GM19455 (cell line): ENCODE measurements around the gene GREB1.

Source experiments
- ATAC-seq: cut with Tn5 transposase; IDR thresholded peaks from one replicate; pipeline ENCODE4 v1.9.1; 2021; ENCODE audit not compliant: unreplicated experiment

Gene GREB1

DNA sequence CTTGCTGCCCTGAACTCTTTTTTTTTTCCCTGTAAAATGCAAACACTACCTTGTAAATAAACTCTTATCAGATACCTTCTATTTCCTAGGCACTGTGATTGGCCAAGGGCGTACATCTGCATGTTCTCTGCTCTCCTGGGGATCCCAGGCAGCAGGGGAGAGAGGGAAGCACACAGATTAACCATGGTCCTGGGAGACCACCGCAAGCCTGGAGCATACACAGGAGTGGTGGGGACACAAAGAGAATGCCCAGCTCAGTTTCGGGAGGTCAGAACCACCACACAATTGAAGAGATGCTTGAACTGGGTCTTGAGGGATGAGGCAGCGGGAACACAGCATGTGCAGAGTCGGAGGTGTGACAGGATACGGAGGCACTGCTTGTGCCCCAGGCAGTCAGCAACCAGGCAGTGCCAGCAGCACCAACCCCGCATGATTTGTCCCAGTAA is 2.1 kb downstream of the GREB1 start:
- ATAC-seq = no peak

DNA sequence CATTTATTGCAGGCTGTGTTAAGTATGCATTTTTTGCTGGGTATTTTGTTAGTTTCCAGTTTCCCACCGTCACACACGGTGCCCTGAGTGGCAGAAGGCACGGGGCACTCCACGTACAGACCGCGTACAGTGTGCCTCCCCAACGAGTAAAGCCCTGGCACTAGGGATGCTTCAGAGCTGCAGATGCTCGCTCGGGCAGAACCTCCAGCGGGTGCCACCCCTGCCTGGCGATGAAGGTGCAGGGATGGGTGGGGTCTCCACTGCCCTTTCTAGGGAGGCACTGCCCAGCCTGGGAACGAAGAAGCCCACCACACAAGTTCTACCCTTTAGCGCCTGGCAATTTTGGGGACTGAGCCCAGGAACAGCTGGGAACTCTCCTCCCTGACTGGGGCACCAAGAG is 4.1 kb downstream of the GREB1 start:
- no peak for ATAC-seq

DNA sequence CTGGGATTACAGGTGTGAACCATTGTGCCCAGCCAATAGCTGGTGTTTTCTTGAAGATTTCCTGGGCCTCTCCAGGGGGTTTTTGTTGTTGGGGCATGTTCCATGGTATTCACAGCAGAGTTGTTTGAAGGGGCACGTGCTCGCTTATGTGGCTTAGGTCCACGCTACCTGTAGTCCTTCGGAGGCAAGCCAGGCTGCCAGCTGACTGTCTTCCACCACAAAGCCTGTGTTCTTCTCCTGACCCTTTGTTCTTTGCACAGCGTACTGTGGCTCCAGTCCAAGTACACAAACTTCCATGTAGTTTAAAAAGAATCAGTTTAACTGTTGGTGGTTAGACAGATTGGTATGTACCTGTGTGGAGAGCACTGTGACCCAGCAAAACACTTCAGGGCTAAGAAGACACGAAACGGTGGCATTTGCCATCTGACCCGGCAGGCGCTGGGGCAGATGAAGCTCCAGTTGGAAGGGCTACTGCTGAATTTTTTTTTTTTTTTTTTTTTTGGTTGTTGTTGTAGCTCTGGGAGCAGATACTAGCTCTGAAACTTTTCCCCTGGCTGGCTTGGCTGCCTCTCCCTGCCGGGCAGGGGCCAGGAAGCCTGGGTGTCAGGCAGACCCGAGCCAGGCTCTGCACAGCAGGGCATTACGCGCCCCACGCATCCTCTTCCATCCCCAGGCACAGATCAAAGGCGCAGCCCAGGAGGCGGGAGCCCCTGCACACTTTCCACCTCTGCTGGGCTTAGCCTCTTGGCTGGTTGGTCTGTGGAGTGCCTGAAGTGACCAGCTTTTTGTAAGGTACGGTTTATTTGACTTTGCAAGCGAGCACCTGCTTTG is 5.7 kb downstream of the GREB1 start:
- ATAC-seq = no peak

DNA sequence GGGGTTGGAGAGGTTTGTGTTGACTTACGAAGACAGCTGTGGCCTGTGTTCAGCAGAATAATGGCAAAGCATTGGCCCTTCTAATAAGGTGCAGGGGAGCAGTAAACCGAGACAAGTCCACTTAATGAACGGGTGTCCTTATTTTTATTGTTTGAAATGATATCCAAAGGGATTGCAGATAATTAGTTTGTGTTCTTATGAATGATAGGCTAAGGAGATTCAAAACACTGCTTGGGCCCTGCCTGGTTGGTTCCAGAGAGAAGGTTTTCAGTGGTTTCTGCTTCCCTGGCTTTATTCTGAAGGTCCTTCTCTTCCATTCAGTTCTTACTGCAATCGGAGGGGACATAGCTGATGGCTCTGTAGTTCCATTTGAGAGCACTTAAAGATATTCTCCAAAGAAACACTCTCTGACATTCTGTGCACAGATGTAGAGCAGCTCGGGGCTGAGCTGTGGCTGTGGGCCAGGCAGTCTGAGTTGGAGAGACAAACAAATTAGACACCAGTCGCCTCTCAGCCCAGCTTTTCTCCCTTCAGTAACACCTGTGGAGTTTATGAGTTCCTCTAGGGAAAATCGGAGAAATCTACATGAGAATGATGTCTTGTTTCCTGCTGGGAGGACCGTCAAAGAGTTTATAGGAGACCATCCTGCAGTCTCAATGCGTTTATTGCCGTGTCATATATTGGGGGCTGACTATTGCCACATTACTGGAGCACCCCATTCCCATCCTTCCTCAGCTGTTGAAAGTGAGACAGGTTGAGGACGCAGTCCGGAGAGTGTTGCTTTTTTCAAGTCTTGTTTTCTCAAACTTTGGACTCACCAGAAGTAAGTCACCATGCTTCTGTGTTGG is 6.5 kb downstream of the GREB1 start:
- ATAC-seq = no peak

DNA sequence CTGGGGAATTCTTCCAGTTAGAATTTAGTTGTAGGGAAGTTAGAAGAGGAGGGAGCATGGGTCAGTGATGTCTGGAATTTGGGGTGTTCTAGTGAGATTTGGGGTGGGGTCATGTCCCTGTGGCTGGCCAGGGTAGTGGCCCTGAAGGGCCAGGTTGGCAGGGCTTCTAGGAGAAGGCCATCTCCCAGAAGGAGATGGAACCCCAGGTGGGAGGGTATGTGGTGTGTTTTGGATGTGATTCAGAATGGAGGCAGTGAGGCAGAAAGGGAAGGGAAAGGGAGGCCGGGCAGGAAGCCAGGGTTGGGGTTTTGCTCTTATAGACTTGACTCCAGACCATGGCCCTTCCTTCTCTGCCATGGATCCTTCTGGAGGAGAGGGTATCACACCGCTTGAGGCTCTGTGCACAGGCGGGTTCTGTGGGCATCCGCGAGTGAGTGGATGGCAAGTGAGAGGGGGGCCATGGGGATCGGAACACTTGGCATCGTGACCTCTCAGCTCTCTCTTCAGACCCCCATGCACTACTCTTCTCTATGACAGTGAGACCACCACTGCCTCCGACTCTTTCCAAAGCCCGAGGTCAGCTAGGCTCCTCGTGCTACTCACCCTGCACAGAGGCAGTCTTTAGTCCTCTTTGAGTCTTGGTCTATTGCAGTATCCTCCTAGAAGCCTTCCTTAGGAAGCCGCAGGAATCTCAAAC is 7.3 kb downstream of the GREB1 start:
- no peak for ATAC-seq

DNA sequence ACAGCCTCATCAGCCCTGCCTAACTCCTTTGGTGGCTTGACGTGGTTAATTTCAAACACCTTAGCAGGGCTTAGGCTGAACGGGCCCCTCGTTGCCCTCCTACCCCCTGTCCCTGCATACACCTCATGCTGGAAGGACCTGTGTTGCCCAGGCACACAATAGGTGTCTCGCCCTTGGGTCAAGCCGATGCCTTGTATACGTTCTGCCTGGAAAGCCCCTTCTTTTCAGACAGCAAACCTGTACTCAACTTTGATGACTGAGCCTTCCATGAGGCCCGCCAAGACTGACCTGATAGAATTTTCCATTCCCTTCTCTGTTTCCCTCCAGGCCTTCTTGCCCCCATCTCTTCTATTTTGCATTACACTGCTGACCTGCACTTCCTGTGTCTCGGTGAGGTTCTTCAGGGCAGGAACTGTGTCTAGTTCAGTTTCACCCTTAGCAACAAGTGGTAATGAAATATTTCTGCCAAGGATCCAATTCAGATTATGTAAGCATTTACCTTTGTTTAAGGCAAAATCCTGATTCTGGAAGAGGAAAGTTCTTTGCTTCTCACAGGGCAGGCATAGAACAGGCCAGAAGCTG is 7.9 kb downstream of the GREB1 start:
- ATAC-seq = no peak

DNA sequence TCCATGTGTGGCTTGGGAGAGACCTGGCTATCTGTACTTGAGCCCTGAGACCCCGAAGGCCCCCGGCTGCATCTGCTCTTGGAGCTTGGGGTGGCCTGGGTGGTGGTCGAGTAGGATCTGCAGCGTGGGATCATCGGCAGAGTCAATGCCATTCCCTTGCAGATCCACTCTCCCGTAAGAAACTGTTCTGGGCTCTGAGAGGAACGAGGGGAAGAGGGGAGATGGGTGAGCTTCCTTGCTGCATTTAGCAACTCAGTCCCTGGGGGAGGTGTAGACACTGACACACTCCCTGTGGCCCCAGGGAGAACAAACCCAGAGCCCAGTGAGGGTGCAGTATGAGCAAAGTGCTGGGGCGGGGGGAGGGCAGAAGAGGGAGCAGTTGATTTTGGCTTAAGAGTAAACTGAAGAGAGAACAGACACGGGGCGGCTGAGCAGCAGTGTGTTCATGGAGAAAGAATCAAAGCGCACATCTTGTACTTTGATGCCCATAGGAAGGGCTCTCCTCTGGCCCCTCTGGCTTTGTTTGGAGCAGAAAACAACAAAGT is 8.5 kb downstream of the GREB1 start:
- no peak for ATAC-seq

DNA sequence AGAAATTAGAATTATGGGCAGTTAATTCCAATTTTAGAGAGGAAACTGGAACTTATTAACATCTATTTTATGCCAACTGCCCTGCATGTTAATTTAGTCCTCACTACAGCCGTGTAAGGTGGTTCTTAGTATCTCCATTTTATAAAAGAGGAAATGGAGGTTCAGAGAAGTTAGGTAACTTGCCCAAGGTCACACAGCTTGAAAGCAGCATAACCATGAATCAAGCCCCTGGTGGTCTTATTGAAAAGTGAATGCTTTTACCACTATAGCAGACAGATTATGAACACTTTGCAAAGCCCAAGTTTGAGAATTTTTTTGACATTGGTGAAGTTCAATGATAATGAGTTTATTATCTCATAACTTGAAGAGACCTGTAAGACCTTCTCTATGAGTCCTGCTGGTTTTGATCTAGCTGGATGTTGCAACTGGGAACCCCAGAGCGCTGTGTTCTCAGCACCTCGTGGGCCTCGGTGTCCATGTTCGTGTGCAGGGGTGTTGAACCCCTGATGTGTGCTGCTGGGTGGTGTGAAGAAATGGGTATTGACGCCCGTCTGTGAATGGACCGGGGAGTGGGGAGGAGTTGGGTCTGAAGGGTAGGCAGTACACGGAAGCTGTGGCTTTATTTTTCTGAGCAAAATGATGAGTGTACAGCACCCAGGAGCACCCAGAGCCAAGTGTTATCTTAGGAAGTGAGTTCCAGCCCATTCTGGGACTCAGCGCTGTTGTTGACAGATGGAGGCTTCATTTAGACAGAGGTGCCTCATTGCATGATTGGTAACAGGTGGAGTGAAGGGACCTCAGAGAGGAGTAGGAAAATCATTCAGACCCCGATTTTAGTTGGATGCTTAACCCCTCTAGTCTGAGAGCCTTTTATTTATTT is 9.7 kb downstream of the GREB1 start:
- ATAC-seq = no peak

- ATAC-seq = no peak
Measured at GRCh38 chr2:11546072-11546471, 12.2 kb downstream of the GREB1 start.

GRCh38 chr2:11547912-11548497 is 14.2 kb downstream of the GREB1 start:
- no peak for ATAC-seq

- no peak for ATAC-seq
Measured at GRCh38 chr2:11550302-11550701, 16.5 kb downstream of the GREB1 start.

DNA sequence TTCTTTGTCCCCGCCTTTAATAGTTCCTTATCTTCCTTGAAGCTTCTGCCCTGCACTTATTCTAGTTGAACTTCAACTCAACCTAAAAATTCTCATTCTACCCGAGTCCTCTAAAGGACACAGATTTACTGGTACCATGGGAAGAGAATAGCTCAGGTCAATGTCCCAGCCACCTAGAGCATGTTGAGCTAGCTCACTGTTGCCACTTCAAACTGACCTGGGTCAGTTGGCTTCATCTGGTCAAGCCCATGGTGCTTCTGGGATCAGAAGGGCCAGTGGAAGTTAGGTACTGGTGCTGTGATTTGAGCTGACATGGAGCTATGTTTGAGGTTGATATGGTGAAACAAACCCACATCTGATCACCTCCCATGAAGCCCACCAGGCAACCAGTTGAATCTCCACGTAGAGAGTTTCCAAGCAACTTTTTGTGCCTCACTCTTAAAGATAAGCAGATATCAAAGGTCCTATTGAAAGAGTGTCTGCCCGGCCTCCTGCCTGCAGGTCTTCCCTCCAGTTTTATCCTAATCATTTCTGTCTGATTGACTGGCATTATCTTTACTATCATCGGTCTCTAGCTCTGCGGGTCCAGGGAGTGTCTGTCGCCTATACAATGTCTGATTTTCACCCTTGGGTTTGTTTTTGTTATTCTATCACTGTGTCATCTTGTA is 17.2 kb downstream of the GREB1 start:
- ATAC-seq = no peak

DNA sequence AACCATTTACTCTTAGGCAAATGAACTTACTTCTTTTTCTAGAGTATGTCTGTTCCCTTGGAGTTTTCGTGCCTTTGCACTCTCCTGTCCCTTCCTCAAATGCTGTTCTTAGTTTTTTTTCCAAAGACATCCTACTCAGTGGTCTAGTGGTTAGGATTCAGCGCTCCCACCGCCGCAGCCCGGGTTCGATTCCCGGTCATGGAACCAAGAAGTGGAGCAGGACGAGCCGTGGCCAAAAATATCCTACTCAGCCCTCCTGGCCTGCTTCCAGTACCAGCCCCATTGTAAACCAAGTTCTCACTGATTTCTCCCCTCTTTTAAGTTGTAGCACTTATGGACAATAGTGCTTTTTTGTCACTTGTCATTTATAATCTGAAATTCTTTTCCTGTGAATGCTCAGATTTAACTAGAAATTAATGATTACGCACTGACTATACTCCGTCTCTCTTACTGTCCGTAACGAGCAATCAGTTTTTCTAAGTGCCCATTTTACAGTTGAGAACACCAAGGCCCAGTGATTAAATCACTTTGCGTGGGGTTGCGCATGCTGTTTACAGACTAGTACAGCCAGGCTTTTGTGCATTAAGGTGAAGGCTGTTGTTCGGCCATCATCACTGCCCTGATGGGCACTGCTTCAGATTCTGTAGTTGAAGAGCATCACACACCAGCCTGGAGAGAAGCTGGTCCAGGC is 17.9 kb downstream of the GREB1 start:
- ATAC-seq = no peak

DNA sequence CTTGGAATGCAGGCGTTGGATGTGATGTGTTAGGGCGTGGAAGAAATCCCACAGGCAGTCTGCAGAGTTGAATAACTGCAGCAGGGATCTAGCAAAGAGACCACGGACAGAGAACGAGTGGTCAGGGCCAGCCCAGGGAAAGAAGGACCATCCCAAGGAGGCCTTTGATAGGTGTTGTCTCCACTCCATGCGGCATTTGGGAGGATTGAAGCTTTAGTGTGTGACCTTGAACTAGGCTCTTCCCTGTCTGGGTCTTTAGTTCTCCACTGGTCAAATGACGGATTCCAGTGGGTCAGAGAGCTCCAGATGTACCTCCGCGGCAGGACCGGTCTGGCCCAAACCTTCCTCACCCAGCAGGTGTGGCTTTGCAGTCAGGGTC is 18.4 kb downstream of the GREB1 start:
- ATAC-seq = no peak

DNA sequence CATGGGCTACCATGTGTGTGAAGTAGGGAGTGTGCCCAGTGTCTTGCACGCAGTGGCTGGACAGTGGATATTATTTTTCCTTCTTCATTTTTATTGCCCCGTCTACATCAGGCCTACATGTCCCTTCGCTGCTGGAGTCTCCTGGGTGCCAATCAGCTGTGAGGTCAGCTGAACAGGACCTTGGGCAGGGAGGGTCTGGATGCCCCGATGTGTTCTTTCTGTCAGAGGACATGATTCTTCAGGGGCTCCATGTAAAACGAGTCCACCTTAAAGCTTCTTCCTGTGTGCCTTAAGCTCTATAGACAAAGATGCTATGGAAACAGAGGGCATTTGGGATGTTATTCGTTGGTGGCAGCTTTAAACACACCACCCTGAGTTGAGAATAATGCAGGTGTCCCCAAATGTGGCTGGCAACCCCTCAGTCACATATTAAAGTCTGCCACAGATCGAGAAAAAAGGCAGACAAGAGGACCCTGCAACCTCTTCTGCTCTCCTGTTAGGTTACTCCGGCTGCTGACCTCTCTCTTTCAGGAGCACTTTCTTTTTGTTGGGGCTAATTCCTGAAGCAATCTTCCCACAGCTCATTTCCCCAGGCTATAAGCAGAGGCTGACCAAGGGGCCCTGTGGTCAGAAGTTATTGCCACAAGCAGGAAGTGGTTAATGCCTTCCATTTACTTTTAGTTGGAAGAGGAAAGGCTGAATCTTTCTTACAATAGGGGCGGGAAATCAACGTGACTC is 20.0 kb downstream of the GREB1 start:
- no peak for ATAC-seq

DNA sequence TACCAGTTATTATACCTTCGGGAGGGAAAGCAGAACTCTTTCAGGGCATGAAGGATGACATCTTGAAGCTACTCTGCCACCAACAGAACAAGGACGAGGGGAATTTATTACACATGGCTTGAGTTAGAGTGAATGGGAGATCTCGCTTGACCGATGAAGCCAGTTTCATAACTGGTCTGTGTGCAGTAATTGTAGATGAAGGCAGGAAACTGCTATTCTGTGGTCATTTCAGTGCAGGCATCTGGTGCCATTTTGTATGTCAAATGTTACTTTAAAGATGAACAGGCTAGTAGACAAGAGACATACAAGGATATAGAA is 20.5 kb downstream of the GREB1 start:
- ATAC-seq = no peak

DNA sequence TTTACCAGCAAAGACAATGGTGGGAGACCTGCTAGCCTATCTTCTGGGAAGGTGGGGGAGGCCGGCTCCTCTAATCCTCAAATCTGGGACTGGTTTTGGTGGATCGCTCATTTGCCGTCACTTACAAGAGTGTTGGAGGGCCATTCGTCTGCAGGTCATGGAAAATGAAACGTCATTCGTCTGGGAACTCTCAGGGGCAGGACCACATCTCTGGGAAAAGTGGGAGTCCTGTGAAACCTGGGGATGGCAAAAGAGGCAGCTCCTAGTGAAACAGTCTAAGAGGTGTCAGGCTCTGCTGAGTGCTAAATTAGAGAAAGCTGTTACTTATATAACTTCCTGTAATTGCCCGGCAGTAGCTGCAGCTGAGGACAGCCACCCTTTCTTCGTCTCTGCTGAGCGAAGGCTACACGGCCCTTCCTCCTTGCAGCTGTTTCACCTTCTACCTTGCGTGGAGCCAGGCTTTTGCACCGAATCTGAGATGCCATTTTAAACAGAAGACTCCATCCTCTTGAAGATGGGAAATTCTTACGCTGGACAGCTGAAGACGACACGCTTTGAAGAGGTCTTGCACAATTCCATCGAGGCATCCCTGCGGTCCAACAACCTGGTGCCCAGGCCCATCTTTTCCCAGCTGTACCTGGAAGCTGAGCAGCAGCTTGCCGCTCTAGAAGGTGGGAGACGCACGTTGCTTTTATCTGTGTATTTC is 22.4 kb downstream of the GREB1 start:
- no peak for ATAC-seq
